Measurements from ENCODE around the gene PRKAR1A.

The PRKAR1A gene

GRCh38 chr17:68562736-68563135 lies 50.5 kb downstream of the PRKAR1A start:
- no peak for DNase-seq (ENCODE audit: low read depth)
- no peak overlapping the region for H3K4me3 ChIP-seq (ENCODE audit: low read depth, low read length)
- TF ChIP-seq, protein P1, sequence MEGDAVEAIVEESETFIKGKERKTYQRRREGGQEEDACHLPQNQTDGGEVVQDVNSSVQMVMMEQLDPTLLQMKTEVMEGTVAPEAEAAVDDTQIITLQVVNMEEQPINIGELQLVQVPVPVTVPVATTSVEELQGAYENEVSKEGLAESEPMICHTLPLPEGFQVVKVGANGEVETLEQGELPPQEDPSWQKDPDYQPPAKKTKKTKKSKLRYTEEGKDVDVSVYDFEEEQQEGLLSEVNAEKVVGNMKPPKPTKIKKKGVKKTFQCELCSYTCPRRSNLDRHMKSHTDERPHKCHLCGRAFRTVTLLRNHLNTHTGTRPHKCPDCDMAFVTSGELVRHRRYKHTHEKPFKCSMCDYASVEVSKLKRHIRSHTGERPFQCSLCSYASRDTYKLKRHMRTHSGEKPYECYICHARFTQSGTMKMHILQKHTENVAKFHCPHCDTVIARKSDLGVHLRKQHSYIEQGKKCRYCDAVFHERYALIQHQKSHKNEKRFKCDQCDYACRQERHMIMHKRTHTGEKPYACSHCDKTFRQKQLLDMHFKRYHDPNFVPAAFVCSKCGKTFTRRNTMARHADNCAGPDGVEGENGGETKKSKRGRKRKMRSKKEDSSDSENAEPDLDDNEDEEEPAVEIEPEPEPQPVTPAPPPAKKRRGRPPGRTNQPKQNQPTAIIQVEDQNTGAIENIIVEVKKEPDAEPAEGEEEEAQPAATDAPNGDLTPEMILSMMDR (IDR thresholded peaks at IDR 0.05; ENCODE audit: insufficient read depth, low read depth, low read length, missing control alignments), result no peak

DNA sequence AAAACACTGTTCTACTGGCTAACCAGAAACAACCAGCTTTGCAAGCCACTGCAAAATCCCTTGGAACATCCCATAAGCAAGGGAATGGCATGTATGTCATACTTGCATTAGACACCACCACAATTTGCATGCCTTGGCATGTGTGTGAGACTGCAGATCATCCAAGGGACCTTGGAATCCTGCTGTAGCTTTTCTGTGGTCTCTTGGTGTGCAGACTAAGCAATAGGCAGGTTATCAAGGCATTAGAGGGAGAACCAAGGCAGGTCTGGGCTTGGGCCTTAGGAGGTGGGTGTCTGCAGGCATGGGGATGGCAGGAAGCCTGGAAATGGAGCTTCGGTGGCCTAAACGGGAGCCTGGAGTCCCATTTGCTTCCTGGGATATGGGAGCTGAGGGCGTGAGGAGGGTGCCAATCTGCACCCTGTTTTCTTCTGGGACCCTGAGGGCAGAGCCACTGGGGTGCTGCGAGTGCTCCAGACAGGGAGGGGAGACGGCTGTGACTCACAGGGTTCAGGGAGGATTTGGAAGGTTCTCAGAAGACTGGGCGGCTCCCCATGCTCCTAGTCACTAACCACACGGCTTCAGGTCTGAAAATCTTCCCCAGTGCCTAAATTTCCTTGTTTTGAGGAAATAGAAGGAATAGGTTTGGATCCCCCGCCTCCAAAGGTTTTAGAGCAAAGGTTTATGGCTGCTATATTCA lies 52.3 kb downstream of the PRKAR1A start:
- no peak overlapping the region for H3K4me3 ChIP-seq (ENCODE audit: low read depth, low read length)
- no peak for DNase-seq (ENCODE audit: low read depth)
- TF ChIP-seq, protein P1 (IDR thresholded peaks at IDR 0.05; ENCODE audit: insufficient read depth, low read depth, low read length, missing control alignments), result no peak

- TF ChIP-seq, protein P1 (IDR thresholded peaks at IDR 0.05; ENCODE audit: insufficient read depth, low read depth, low read length, missing control alignments), result no peak
- DNase-seq (ENCODE audit: low read depth), result no peak
- no peak overlapping the region for H3K4me3 ChIP-seq (ENCODE audit: low read depth, low read length)
Observed at GRCh38 chr17:68565661-68566441, 53.6 kb downstream of the PRKAR1A start.

GRCh38 chr17:68566442-68566738 lies 54.2 kb downstream of the PRKAR1A start:
- no peak for DNase-seq (ENCODE audit: low read depth)
- H3K4me3 ChIP-seq (ENCODE audit: low read depth, low read length), result no peak overlapping the region
- TF ChIP-seq, protein P1 (IDR thresholded peaks at IDR 0.05; ENCODE audit: insufficient read depth, low read depth, low read length, missing control alignments), result no peak

DNA sequence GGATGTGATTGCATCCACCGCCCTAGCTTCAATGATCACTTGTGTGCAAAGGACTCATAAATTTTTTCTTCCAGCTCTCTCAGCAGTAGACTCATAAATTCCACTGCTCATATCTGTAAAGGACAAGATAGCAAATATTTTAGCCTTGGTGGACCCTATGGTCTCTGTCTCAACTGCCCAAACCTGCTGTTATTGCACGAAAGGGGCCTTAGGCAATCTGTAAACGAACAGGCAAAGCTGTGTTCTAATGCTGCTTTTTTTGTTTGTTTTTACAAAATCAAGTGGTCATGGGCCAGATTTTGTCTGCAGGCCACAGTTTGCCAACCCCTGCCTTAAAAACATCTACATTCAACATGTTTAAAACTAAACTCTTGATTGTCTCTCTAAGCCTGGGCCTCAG lies 54.8 kb downstream of the PRKAR1A start:
- TF ChIP-seq, protein P1 (IDR thresholded peaks at IDR 0.05; ENCODE audit: insufficient read depth, low read depth, low read length, missing control alignments), result no peak
- no peak for DNase-seq (ENCODE audit: low read depth)
- no peak overlapping the region for H3K4me3 ChIP-seq (ENCODE audit: low read depth, low read length)

- TF ChIP-seq, protein P1 (IDR thresholded peaks at IDR 0.05; ENCODE audit: insufficient read depth, low read depth, low read length, missing control alignments), result no peak
- H3K4me3 ChIP-seq (ENCODE audit: low read depth, low read length), result no peak overlapping the region
- DNase-seq (ENCODE audit: low read depth), result no peak
Observed at GRCh38 chr17:68567581-68567980, 55.4 kb downstream of the PRKAR1A start.
